Measurements from ENCODE around the gene RUNX1.

- TF ChIP-seq, protein P1, sequence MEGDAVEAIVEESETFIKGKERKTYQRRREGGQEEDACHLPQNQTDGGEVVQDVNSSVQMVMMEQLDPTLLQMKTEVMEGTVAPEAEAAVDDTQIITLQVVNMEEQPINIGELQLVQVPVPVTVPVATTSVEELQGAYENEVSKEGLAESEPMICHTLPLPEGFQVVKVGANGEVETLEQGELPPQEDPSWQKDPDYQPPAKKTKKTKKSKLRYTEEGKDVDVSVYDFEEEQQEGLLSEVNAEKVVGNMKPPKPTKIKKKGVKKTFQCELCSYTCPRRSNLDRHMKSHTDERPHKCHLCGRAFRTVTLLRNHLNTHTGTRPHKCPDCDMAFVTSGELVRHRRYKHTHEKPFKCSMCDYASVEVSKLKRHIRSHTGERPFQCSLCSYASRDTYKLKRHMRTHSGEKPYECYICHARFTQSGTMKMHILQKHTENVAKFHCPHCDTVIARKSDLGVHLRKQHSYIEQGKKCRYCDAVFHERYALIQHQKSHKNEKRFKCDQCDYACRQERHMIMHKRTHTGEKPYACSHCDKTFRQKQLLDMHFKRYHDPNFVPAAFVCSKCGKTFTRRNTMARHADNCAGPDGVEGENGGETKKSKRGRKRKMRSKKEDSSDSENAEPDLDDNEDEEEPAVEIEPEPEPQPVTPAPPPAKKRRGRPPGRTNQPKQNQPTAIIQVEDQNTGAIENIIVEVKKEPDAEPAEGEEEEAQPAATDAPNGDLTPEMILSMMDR (IDR thresholded peaks at IDR 0.05) = no peak
- TF ChIP-seq POLR2A (IDR thresholded peaks at IDR 0.05) = no peak
These were observed 113.7 kb downstream of the RUNX1 start for GRCh38 chr21:34935452-34935851.
